ENCODE measurements around the gene TTL.

DNA sequence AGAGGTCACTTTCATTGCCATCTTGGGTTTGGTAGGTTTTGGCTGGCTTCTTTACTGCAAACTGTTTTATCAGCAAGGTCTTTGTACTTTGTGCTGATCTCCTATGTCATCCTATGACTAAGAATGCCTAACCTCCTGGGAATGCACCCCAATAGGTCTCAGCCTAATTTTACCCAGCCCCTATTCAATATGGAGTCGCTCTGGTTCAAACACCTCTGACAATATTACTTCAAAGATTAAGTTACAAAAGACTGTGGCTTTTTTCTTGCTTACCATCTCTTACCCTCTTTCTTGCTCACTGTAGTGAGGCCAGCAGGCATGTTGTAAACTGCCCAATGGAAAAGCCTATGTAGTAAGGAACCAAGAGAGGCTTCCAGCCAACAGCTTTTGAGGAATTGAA, 30.6 kb upstream of the TTL start:
- TF ChIP-seq, protein P1, sequence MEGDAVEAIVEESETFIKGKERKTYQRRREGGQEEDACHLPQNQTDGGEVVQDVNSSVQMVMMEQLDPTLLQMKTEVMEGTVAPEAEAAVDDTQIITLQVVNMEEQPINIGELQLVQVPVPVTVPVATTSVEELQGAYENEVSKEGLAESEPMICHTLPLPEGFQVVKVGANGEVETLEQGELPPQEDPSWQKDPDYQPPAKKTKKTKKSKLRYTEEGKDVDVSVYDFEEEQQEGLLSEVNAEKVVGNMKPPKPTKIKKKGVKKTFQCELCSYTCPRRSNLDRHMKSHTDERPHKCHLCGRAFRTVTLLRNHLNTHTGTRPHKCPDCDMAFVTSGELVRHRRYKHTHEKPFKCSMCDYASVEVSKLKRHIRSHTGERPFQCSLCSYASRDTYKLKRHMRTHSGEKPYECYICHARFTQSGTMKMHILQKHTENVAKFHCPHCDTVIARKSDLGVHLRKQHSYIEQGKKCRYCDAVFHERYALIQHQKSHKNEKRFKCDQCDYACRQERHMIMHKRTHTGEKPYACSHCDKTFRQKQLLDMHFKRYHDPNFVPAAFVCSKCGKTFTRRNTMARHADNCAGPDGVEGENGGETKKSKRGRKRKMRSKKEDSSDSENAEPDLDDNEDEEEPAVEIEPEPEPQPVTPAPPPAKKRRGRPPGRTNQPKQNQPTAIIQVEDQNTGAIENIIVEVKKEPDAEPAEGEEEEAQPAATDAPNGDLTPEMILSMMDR (IDR thresholded peaks at IDR 0.05; ENCODE audit: borderline replicate concordance, extremely low read depth, low read length, poor library complexity, severe bottlenecking): no peak
- no peak for TF ChIP-seq EZH2 (IDR thresholded peaks at IDR 0.05; ENCODE audit: borderline replicate concordance, low read depth, low read length, severe bottlenecking)
